Measurements from ENCODE around the gene ARID3B. TPM values are rescaled to one million over a fixed set of nuclear protein-coding genes. Genes with fewer than 3 reads are reported as not detected.

Gene ARID3B
- total RNA-seq, 1 experiment from 2014 or later, result 12.7 TPM

DNA sequence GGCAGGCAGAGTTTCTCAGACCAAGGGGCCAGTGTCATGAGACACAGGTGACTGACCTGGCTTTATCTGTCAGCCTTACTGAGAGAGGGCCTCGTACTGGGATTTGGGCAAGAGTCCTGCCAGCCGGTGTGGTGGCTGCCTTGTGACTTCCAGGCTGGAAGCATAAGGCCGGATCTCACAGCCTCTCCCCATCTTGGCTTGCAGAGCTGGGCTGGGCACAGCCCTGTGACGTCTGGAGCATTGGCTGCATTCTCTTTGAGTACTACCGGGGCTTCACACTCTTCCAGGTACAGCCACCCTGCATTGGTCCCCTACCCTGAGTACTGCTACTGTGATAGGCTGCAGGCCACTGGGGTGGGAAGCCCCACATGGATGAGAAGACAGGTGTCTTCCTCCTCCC is 86.7 kb downstream of the ARID3B start:
- TF ChIP-seq SIN3A (IDR thresholded peaks at IDR 0.05; ENCODE audit: borderline replicate concordance, insufficient read depth, low read depth, low read length) (no peak), POLR2AphosphoS5 (IDR thresholded peaks at IDR 0.05; ENCODE audit: low read depth, low read length) (no peak)
- TF ChIP-seq, protein P1, sequence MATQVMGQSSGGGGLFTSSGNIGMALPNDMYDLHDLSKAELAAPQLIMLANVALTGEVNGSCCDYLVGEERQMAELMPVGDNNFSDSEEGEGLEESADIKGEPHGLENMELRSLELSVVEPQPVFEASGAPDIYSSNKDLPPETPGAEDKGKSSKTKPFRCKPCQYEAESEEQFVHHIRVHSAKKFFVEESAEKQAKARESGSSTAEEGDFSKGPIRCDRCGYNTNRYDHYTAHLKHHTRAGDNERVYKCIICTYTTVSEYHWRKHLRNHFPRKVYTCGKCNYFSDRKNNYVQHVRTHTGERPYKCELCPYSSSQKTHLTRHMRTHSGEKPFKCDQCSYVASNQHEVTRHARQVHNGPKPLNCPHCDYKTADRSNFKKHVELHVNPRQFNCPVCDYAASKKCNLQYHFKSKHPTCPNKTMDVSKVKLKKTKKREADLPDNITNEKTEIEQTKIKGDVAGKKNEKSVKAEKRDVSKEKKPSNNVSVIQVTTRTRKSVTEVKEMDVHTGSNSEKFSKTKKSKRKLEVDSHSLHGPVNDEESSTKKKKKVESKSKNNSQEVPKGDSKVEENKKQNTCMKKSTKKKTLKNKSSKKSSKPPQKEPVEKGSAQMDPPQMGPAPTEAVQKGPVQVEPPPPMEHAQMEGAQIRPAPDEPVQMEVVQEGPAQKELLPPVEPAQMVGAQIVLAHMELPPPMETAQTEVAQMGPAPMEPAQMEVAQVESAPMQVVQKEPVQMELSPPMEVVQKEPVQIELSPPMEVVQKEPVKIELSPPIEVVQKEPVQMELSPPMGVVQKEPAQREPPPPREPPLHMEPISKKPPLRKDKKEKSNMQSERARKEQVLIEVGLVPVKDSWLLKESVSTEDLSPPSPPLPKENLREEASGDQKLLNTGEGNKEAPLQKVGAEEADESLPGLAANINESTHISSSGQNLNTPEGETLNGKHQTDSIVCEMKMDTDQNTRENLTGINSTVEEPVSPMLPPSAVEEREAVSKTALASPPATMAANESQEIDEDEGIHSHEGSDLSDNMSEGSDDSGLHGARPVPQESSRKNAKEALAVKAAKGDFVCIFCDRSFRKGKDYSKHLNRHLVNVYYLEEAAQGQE (IDR thresholded peaks at IDR 0.05; ENCODE audit: insufficient read depth in 1 of 2, low read depth in 2 of 2, low read length in 1 of 2), result no peak
- peaks cover 27% of the 10 kb centered on the region for H3K36me3 ChIP-seq (ENCODE audit: control insufficient read depth, insufficient read depth, low read length)
- no peaks in the 10 kb centered on the region for H3K4me1 ChIP-seq (ENCODE audit: control insufficient read depth, insufficient read depth, low read length)
- in situ Hi-C loops (cut with HindIII; ENCODE audit: low pct_unique_long_range_greater_than_20kb, low sequenced_read_pairs) (loop anchor here (25.0 kb wide), 1 partner anchor 135 kb away; no protein-coding TSS in a partner anchor), intact Hi-C loops (cut with micrococcal nuclease; ENCODE audit: unreplicated experiment) (no loop called here)
- POLR2A ChIA-PET, result no interaction called here
- H3K27ac ChIP-seq (ENCODE audit: low read length), result no peak overlapping the region
- H3K4me3 ChIP-seq (ENCODE audit: low read depth in 2 of 2, low read length in 2 of 2), result no peak overlapping the region
- no TSS peak for BruUV-seq (replicated peaks)
- no peak for DNase-seq (ENCODE audit: low read depth, low spot score)
- H3K27me3 ChIP-seq (ENCODE audit: control insufficient read depth, insufficient read depth, low read length), result no peaks in the 10 kb centered on the region
- H3K9me3 ChIP-seq (ENCODE audit: control insufficient read depth, insufficient read depth, low read depth, low read length), result no peaks in the 10 kb centered on the region
- CTCF ChIA-PET, result interaction anchor here (0.6 kb wide), 2 partner anchors 72 to 94 kb away, joined by 3 to 4 read pairs; no protein-coding TSS in a partner anchor
- no peak for ATAC-seq

DNA sequence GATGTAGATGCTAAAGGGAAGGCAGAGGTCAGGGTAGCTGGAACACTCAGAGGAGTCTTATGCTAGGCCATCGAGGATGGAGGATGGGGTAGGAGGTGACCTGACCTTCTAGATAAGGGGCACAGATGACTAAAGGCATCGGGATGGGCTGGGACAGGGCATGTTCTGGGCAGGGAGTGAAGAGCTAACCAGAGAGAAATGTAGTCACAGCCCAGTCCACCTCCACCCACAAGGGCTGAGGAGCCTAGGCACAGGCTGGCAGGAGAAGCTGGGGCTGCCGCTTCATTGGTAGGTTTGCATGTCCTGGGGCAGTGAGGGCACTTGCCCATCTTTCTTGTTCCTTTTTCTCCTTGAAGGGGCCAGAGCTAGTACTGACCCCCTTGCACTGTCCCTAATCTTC is 87.2 kb downstream of the ARID3B start:
- in situ Hi-C loops (cut with HindIII; ENCODE audit: low pct_unique_long_range_greater_than_20kb, low sequenced_read_pairs), result loop anchor here (25.0 kb wide), 1 partner anchor 134 kb away; no protein-coding TSS in a partner anchor
- CTCF ChIA-PET, result interaction anchor here (0.6 kb wide), 2 partner anchors 72 to 94 kb away, joined by 3 to 4 read pairs; no protein-coding TSS in a partner anchor

More for the DNA sequence above, 87.2 kb downstream of the ARID3B start:
- Histone ChIP-seq H3K4me3 (ENCODE audit: low read depth in 2 of 2, low read length in 2 of 2) (no peak overlapping the region), H3K4me1 (ENCODE audit: control insufficient read depth, insufficient read depth, low read length) (no peaks in the 10 kb centered on the region), H3K9me3 (ENCODE audit: control insufficient read depth, insufficient read depth, low read depth, low read length) (no peaks in the 10 kb centered on the region), H3K27me3 (ENCODE audit: control insufficient read depth, insufficient read depth, low read length) (no peaks in the 10 kb centered on the region), H3K36me3 (ENCODE audit: control insufficient read depth, insufficient read depth, low read length) (peaks cover 26% of the 10 kb centered on the region), H3K27ac (ENCODE audit: low read length) (no peak overlapping the region)
- DNase-seq (ENCODE audit: low read depth, low spot score), result no peak
- no TSS peak for BruUV-seq (replicated peaks)
- intact Hi-C loops (cut with micrococcal nuclease; ENCODE audit: unreplicated experiment), result no loop called here
- POLR2A ChIA-PET, result no interaction called here
- no peak for ATAC-seq
- TF ChIP-seq, protein P2, sequence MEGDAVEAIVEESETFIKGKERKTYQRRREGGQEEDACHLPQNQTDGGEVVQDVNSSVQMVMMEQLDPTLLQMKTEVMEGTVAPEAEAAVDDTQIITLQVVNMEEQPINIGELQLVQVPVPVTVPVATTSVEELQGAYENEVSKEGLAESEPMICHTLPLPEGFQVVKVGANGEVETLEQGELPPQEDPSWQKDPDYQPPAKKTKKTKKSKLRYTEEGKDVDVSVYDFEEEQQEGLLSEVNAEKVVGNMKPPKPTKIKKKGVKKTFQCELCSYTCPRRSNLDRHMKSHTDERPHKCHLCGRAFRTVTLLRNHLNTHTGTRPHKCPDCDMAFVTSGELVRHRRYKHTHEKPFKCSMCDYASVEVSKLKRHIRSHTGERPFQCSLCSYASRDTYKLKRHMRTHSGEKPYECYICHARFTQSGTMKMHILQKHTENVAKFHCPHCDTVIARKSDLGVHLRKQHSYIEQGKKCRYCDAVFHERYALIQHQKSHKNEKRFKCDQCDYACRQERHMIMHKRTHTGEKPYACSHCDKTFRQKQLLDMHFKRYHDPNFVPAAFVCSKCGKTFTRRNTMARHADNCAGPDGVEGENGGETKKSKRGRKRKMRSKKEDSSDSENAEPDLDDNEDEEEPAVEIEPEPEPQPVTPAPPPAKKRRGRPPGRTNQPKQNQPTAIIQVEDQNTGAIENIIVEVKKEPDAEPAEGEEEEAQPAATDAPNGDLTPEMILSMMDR (IDR thresholded peaks at IDR 0.05), result no peak
- TF ChIP-seq POLR2AphosphoS5 (IDR thresholded peaks at IDR 0.05; ENCODE audit: low read depth, low read length) (no peak), TCF7L2 (IDR thresholded peaks at IDR 0.05; ENCODE audit: low read depth, low read length) (no peak), SIN3A (IDR thresholded peaks at IDR 0.05; ENCODE audit: borderline replicate concordance, insufficient read depth, low read depth, low read length) (no peak)
- TF ChIP-seq, protein P1 (IDR thresholded peaks at IDR 0.05; ENCODE audit: insufficient read depth in 1 of 2, low read depth in 2 of 2, low read length in 1 of 2), result no peak

Measured in Panc1 (cell line).